ENCODE measurements around the gene AFG3L2. TPM values are rescaled to one million over a fixed set of nuclear protein-coding genes. Genes with fewer than 3 reads are reported as not detected.

The AFG3L2 gene
- total and polyA plus RNA-seq, 10 of the 15 experiments (the other 5 are each of a cell fraction or from before 2014, with no cell fraction given) = 21.0 to 72.7 (median 57.7) TPM

DNA sequence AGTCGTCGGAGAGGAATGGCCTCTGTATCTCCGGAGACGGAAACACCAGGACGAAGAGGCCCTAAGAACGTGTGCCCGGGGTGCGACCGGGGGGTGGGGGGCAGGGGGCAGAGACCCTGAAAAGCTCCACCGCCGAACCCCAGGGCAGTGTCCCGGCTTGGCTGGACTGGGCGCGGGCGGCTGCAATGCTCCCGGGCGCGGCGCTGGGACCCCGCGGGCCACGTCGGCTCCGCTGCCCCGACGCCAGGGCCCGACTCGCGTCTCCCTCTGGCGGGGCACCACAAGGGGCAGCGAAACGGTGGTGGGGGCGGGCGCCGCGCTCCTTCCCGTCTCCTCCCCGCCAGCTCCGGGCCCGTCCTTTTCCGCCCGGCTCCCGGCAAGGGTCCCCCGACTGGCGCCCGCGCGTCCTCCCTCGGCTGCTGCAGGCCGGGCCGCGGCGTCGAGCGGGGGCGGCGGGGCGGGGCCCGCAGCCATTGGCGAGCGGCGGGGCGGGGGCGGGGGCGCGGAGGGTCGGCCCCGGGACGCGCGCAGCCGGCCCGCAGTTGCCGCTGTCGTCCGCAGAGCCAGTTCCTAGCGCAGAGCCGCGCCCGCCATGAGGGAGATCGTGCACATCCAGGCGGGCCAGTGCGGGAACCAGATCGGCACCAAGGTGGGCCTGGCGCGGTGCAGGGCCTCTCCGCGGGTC, 69.2 kb downstream of the AFG3L2 start, which contains the start of gene TUBB6:
TUBB6 (plus strand) TSS at position 541 of the 685 bp plus-strand sequence; CDS start at position 593, 52 bp downstream.
- peaks cover 9% of the 10 kb centered on the region; the same call in 2 of the 3 replicates for H3K9me3 ChIP-seq (replicated peaks; ENCODE audit: control insufficient read depth, insufficient read depth, low read length)
- SMC1A ChIA-PET (ENCODE audit: uncharacterized antibody, unreplicated experiment) = interaction anchor here (1.0 kb wide), 1 partner anchor 10 kb away, joined by 3 read pairs; no protein-coding TSS in a partner anchor
- H4K20me1 ChIP-seq (ENCODE audit: control insufficient read depth, insufficient read depth) = no peaks in the 10 kb centered on the region
- CTCF ChIA-PET = no interaction called here
- peaks cover 15% of the 10 kb centered on the region for H3K79me2 ChIP-seq (ENCODE audit: control insufficient read depth, insufficient read depth, low read length)
- RAD21 ChIA-PET (ENCODE audit: unreplicated experiment) = interaction anchor here (0.9 to 1.6 kb wide), 3 partner anchors 13 to 69 kb away, joined by 3 to 8 read pairs (median 7); partner anchors contain the start of gene AFG3L2
- no peak for FAIRE-seq
- BruUV-seq (replicated peaks) = no TSS peak
- intact Hi-C loops (cut with micrococcal nuclease; ENCODE audit: unreplicated experiment) = no loop called here
- in situ Hi-C loops (cut with MboI) = no loop called here
- WGBS (ENCODE audit: insufficient coverage, insufficient replicate concordance, low lambda C conversion rate, missing lambda C conversion rate) = 0% methylated on average over 14 of the region's 88 CpGs
- no peaks in the 10 kb centered on the region for H3K4me1 ChIP-seq (ENCODE audit: control insufficient read depth, insufficient read depth, low read length)
- H2AFZ ChIP-seq (ENCODE audit: control insufficient read depth, low read depth, low read length) = peak within 1 kb of the TSS; percentile 68
- H3K27me3 ChIP-seq (replicated peaks in 1 of 2; ENCODE audit: control insufficient read depth in 2 of 2, insufficient read depth in 2 of 2, low read length in 1 of 2) = 0 out of 4 replicates have a peak, but pooled peaks cover 0 to 1% of the 10 kb centered on the region in 2 experiments
- peak within 1 kb of the TSS; percentile 64 for H3K27ac ChIP-seq (ENCODE audit: control insufficient read depth, insufficient read depth)
- peak; percentile 67 for ATAC-seq
- H3K36me3 ChIP-seq (ENCODE audit: control insufficient read depth in 2 of 2, insufficient read depth in 2 of 2, low read length in 1 of 2) = no peaks in the 10 kb centered on the region
- peak within 1 kb of the TSS; percentile 62 for H3K9ac ChIP-seq (ENCODE audit: control insufficient read depth, insufficient read depth, low read length)
- POLR2A ChIA-PET = no interaction called here
- no peak for DNase-seq (ENCODE audit: low read depth, low spot score)
- peak within 1 kb of the TSS; percentile 70 for H3K4me3 ChIP-seq
- H3K4me2 ChIP-seq (ENCODE audit: control insufficient read depth, insufficient read depth) = peak within 1 kb of the TSS; percentile 65
- TF ChIP-seq E2F4 (IDR thresholded peaks at IDR 0.05; ENCODE audit: low read depth, low read length) (no peak), MLLT1 (IDR thresholded peaks at IDR 0.05) (no peak), POLR2A (IDR thresholded peaks at IDR 0.05; ENCODE audit: low read depth, low read length) (peak; percentile 87), BCL3 (IDR thresholded peaks at IDR 0.05; ENCODE audit: borderline replicate concordance, insufficient read depth, low read depth, low read length, poor library complexity, severe bottlenecking) (no peak), TARDBP (IDR thresholded peaks at IDR 0.05; ENCODE audit: borderline replicate concordance) (no peak), RUNX3 (IDR thresholded peaks at IDR 0.05; ENCODE audit: low read length) (no peak), BCL11A (IDR thresholded peaks at IDR 0.05; ENCODE audit: low read depth, low read length) (no peak), NFYB (IDR thresholded peaks at IDR 0.05; ENCODE audit: insufficient read depth, low read depth, low read length) (no peak), STAT1 (conservative IDR thresholded peaks at IDR 0.05) (no peak), EGR1 (IDR thresholded peaks at IDR 0.05; ENCODE audit: borderline replicate concordance in 1 of 2, low read depth in 2 of 2, low read length in 2 of 2) (peak in 1 of 2 experiments; percentile 90; a peak in 2 of 3 replicates), CHD2 (IDR thresholded peaks at IDR 0.05; ENCODE audit: borderline replicate concordance, low read depth, low read length) (no peak), ELK1 (IDR thresholded peaks at IDR 0.05; ENCODE audit: low read depth, low read length) (no peak), TCF3 (IDR thresholded peaks at IDR 0.05; ENCODE audit: borderline replicate concordance, insufficient read depth, low read depth, low read length) (no peak), DPF2 (IDR thresholded peaks at IDR 0.05) (no peak)
- TF ChIP-seq, protein P1, sequence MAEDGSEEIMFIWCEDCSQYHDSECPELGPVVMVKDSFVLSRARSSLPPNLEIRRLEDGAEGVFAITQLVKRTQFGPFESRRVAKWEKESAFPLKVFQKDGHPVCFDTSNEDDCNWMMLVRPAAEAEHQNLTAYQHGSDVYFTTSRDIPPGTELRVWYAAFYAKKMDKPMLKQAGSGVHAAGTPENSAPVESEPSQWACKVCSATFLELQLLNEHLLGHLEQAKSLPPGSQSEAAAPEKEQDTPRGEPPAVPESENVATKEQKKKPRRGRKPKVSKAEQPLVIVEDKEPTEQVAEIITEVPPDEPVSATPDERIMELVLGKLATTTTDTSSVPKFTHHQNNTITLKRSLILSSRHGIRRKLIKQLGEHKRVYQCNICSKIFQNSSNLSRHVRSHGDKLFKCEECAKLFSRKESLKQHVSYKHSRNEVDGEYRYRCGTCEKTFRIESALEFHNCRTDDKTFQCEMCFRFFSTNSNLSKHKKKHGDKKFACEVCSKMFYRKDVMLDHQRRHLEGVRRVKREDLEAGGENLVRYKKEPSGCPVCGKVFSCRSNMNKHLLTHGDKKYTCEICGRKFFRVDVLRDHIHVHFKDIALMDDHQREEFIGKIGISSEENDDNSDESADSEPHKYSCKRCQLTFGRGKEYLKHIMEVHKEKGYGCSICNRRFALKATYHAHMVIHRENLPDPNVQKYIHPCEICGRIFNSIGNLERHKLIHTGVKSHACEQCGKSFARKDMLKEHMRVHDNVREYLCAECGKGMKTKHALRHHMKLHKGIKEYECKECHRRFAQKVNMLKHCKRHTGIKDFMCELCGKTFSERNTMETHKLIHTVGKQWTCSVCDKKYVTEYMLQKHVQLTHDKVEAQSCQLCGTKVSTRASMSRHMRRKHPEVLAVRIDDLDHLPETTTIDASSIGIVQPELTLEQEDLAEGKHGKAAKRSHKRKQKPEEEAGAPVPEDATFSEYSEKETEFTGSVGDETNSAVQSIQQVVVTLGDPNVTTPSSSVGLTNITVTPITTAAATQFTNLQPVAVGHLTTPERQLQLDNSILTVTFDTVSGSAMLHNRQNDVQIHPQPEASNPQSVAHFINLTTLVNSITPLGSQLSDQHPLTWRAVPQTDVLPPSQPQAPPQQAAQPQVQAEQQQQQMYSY (CRISPR knock-in tag; IDR thresholded peaks at IDR 0.05) = no peak

All from GM12878 (cell line).